NCI-H748 (cell line): ENCODE data around the gene SRRM1.

Experiments
- DNase-seq: peaks from one replicate; lab custom pipeline; 2025; ENCODE audit not compliant: unreplicated experiment; lab: John Stamatoyannopoulos, UW

SRRM1 gene, protein sequence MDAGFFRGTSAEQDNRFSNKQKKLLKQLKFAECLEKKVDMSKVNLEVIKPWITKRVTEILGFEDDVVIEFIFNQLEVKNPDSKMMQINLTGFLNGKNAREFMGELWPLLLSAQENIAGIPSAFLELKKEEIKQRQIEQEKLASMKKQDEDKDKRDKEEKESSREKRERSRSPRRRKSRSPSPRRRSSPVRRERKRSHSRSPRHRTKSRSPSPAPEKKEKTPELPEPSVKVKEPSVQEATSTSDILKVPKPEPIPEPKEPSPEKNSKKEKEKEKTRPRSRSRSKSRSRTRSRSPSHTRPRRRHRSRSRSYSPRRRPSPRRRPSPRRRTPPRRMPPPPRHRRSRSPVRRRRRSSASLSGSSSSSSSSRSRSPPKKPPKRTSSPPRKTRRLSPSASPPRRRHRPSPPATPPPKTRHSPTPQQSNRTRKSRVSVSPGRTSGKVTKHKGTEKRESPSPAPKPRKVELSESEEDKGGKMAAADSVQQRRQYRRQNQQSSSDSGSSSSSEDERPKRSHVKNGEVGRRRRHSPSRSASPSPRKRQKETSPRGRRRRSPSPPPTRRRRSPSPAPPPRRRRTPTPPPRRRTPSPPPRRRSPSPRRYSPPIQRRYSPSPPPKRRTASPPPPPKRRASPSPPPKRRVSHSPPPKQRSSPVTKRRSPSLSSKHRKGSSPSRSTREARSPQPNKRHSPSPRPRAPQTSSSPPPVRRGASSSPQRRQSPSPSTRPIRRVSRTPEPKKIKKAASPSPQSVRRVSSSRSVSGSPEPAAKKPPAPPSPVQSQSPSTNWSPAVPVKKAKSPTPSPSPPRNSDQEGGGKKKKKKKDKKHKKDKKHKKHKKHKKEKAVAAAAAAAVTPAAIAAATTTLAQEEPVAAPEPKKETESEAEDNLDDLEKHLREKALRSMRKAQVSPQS

DNA sequence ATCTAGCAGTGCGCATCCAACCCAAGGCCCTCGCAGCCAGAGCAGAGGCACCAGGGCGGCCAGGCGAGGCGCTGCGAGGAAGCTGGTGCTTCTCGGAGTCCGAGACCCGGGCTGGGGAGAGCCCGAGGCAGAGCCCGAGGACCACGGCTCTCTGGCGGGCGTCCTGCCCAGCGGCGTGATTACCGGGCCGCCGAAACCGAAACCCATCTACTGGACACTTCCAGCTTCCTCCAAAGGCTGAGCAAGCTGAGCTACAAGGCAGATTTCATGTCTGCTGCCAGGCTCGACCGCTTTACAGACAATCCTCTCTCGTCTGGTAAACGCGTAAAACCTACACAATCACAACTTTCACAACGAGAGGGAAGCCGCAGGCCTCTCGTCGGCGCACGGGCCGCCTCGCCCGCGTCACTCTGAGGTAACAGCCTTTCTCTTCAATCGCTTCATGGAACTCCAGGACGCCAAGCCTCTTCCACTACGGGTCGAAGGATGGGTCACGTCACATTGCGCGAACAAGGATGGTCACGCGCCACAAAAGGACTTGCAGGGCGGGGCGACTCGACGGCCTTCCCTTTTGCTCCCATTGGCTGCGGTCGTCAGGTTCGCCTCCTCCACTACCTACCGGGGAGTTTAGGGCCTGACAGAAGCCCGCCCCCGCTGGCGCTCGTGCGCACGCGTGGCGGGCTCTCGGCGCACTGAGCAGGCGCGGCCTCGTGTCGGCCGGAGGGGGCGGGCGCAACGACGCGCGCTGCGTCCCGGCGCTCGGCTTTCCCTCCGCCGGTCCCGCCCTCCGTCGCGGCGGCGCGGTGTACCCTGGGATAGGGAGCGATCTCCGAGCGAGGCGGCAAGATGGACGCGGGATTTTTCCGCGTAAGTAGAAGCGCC, at the start of gene SRRM1:
Gene SRRM1 (plus strand): TSS at position 822 of the 882 bp plus-strand sequence. CDS start 25 bp downstream, at position 847.
- peak; percentile 99 for DNase-seq

DNA sequence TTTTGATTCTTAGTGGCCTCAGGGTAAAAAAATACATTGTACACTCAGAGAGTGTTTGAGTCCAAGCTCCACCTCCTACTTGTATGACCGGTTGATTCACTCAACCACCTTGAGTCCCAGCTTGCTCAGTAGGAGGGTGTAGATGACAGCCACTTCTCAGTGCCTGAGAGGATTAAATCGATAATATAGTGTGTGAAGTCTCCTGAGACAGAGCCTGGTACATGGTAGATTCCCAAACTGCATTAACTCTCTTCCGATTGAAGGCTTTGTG, 48.8 kb upstream of the SRRM1 start:
- DNase-seq, result no peak

- no peak for DNase-seq
Measured at GRCh38 chr1:24596401-24596880, 46.7 kb upstream of the SRRM1 start.

GRCh38 chr1:24599265-24599664, 43.8 kb upstream of the SRRM1 start:
- DNase-seq, result no peak

GRCh38 chr1:24600551-24600950, 42.6 kb upstream of the SRRM1 start:
- no peak for DNase-seq

GRCh38 chr1:24605534-24606295, 37.4 kb upstream of the SRRM1 start:
- DNase-seq, result no peak

DNA sequence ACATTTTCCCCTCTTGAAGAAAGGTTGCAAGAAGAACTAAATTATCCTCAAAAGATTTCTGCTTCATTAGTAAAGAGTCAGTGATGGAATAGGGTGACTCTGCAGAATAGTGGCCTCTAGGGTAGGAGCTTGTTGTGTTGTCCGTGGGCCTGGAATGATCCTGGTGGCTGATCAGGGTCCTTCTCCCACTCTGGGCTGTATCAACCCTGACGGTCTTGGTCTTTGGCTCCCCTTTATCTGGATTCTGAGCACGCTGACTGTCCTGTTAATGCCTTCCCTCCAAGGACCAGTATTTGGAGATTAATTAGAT, 36.9 kb upstream of the SRRM1 start:
- no peak for DNase-seq

- DNase-seq, result no peak
Measured at GRCh38 chr1:24606621-24607020, 36.5 kb upstream of the SRRM1 start.

GRCh38 chr1:24609949-24610517, 33.1 kb upstream of the SRRM1 start:
- no peak for DNase-seq

DNA sequence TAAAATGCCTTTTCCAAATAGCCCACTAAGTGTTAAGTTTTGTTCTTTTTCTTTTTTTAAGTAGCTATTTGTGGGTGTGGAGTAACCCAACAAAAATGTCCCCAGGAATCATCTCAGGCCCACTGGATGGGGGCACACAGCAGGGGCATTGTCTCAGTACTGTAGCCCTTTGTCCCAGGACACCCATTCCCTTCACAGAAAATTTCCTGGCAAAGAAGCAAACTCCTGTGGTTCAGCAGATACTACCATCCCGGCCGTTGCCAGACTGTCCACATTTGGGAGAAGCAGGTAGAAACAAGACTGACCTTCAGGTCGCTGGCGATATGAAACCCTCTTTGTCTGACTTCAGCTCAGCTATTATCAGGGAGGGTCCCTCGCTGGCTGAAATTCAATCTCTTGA, 23.7 kb upstream of the SRRM1 start:
- peak; percentile 43 for DNase-seq

DNA sequence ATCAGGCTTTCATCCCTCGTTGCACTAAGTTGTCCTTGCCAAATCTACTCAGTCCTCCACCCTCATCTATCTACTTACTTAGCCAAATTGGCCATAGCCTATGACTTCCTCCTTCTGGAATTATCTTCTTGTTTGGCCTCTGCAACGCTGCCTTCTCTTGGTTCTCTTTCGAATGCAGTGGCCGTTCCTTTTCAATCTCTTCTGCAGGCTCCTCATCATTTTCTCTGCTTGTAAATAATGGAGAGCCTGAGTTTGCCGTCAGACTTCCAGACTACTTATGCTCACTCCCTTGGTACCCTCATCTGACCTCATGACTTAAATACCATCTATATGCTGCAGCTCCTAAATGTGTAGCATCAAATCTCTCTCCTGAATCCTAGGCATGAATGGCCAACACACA, 22.4 kb upstream of the SRRM1 start:
- DNase-seq, result no peak

GRCh38 chr1:24621121-24621520, 22.0 kb upstream of the SRRM1 start:
- no peak for DNase-seq

DNA sequence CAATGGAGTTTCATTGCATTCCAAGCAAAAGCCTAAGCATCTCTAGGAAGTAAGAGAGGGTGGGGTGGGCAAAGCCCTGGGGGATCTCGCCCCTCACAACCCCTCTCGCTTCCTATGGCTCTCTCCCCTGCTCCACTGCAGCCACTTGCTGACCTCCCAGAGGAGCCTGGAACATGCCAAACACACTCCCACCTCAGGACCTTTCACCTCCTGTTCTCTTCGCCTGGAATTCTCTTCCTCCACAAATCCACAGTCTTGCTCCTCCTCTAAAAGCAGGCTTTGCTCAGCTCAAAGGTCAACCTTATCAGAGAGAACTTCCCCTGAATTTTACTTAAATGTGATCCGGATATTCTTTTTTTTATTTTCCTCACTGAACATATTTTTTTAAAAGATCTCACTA, 20.9 kb upstream of the SRRM1 start:
- no peak for DNase-seq

DNA sequence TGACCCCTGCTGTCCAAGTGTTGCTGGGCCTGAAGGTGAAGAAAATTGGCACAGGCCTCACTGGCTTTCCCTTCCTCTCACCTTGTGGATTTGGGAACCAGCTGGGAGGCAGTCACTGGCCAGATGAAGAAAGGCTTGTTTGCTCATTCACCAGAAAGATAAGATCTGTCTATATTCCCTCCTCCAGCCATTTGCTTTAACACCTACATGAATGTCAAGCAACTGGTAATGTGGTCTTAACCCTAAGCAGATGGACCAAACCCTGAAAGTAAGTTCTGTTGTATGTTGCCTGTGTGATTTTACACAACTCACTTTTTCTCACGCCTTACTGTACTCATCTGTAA, 10.3 kb upstream of the SRRM1 start:
- no peak for DNase-seq

DNA sequence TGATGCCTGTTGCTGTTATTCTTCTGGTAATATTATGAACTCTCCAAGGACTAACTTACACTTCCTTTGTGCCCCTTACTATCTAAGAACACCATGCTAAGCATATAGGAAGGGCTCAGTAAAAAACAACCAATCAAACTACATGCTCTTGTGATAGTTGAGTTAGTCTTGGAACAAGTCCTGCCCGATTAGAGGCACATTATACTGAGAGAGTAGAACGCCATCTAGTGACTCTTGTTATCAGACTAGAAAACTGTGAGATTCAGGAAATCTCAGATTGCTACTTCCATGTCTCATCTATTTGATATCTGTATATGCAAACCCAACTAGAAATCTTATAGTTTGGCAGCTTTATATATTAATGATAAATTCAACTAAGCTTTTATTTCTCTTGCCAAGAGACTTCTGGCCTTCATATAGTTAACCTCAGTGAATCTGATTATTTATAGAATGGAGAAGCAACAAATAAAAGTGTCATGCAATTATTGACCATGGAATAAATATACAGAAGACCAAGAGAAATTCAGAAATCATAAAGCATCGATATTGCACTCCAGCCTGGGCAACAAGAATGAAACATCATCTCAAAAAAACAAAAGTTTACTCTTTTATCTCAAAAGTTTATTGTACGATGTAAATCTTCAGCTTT, 7.8 kb upstream of the SRRM1 start:
- DNase-seq, result peak; percentile 63

- DNase-seq, result no peak
Measured at GRCh38 chr1:24636661-24637357, 6.3 kb upstream of the SRRM1 start.

DNA sequence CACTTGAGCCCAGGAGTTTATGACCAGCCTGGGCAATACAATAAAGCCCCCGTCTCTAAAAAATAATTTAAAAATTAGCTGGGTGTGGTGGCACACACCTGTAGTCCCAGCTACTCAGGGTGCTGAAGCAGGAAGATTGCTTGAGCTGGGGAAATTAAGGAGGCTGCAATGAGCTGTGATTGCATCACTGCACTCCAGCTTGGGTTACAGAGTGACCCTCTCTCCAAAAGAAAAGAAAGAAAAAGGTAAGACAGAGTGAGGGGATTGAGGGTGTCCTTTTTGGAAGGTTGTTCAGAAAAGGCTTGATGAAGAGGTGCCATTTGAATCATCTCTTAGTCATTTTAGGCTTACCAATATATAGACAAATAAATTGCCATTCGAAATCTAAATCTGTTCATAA, 4.0 kb upstream of the SRRM1 start:
- no peak for DNase-seq

DNA sequence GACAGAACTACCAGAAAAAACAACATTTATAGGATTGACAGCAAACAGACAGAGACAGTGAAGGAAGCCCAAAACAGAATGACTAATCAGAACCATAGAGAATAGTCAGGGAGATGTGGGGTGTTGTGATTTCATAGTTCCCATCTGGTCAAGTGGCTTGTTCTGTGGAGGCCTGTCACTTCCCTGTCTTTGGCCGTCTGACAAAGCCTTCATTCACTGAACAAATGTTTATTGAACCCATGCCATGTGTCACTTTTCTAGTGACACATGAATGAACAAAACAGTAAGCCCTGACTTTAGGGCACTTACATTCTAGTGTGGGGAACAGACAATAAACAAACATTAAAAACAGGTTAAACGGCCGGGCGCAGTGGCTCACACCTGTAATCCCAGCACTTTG, 3.2 kb upstream of the SRRM1 start:
- DNase-seq, result peak; percentile 7

- DNase-seq, result no peak
Measured at GRCh38 chr1:24640288-24640687, 2.8 kb upstream of the SRRM1 start.
